CD4-positive, alpha-beta T cell (primary cell): ENCODE measurements around the gene ZNF736. TPM values are rescaled to one million over a fixed set of nuclear protein-coding genes. Genes with fewer than 3 reads are reported as not detected.
"Not testable (repeated sequence)": the region's sequence is repeated elsewhere in the genome, so short reads cannot be mapped to it uniquely, and the experiment has no call there.

Experiments used
- ATAC-seq: fragments of 200-7000 bp; cut with Tn5 transposase; one replicate; pipeline ENCODE4 v1.10.0; 2022; ENCODE audit warnings: mild to moderate bottlenecking; ENCODE audit not compliant: poor library complexity
- CTCF ChIA-PET: fragments of 350-600 bp; sonication (Branson Sonifier 250); formaldehyde crosslinking; loops from one replicate; lab custom pipeline; 2021; ENCODE audit warnings: antibody characterized with exemption, inconsistent platforms; lab: Charles Lee
- POLR2A ChIA-PET: fragments of 350-600 bp; sonication (Branson Sonifier 250); formaldehyde crosslinking; loops from one replicate; lab custom pipeline; 2021; ENCODE audit warnings: antibody characterized with exemption, inconsistent platforms; lab: Charles Lee
- DNase-seq, 14 experiments: peaks; one replicate each; pipeline ENCODE4 v3.0.0-alpha.2; 2013 to 2020; ENCODE audit warnings: mixed read lengths in 2 of 14
- H3K27ac ChIP-seq, 2 donors: one replicate each; pipeline versions ENCODE4 v1.5.1 to v1.7.0; 2013; ENCODE audit warnings: low read length in 2 of 2, low read depth in 1 of 2, mild to moderate bottlenecking in 1 of 2
- H3K27me3 ChIP-seq, 2 experiments: 1 replicate in 1 of 2; 2 replicates in 1 of 2; pipeline versions ENCODE4 v1.6.1 to v1.7.0; 2013; ENCODE audit warnings: low read length in 2 of 2, control low read depth in 1 of 2, mild to moderate bottlenecking in 1 of 2, moderate library complexity in 1 of 2; ENCODE audit not compliant: insufficient read depth in 2 of 2, control insufficient read depth in 1 of 2
- H3K36me3 ChIP-seq: one replicate; pipeline ENCODE4 v1.6.1; 2013; ENCODE audit warnings: low read length, control low read depth; ENCODE audit not compliant: insufficient read depth
- H3K4me1 ChIP-seq: one replicate; pipeline ENCODE4 v1.6.1; 2013; ENCODE audit warnings: low read length, control low read depth; ENCODE audit not compliant: insufficient read depth
- H3K4me3 ChIP-seq: one replicate; pipeline ENCODE4 v1.5.1; 2013; ENCODE audit warnings: mild to moderate bottlenecking, low read length, moderate library complexity
- H3K9me3 ChIP-seq, 2 experiments: 1 replicate in 1 of 2; 2 replicates in 1 of 2; pipeline versions ENCODE4 v1.6.1 to v1.7.0; 2013; ENCODE audit warnings: low read length in 2 of 2, mild to moderate bottlenecking in 2 of 2, control low read depth in 1 of 2, moderate library complexity in 1 of 2; ENCODE audit not compliant: control insufficient read depth in 1 of 2, insufficient read depth in 1 of 2
- H3K27ac Mint-ChIP-seq: one replicate; pipeline ENCODE4 v1.8.0; 2020; ENCODE audit warnings: mixed read lengths
- H3K27me3 Mint-ChIP-seq: one replicate; pipeline ENCODE4 v1.8.0; 2021; ENCODE audit warnings: mixed read lengths
- H3K36me3 Mint-ChIP-seq: one replicate; pipeline ENCODE4 v1.8.0; 2021; ENCODE audit warnings: low read depth, mixed read lengths
- H3K4me1 Mint-ChIP-seq: one replicate; pipeline ENCODE4 v1.8.0; 2021; ENCODE audit warnings: low read depth, mixed read lengths
- H3K4me3 Mint-ChIP-seq: one replicate; pipeline ENCODE4 v1.8.0; 2020; ENCODE audit warnings: mild to moderate bottlenecking, mixed read lengths
- H3K9me3 Mint-ChIP-seq: one replicate; pipeline ENCODE4 v1.8.0; 2020; ENCODE audit warnings: mixed read lengths
- CTCF ChIP-seq: fragments of 200-600 bp; IDR thresholded peaks from one replicate; pipeline ENCODE4 v1.8.0; 2022; ENCODE audit warnings: antibody characterized with exemption, mild to moderate bottlenecking
- intact Hi-C, 2 experiments: fragments of 100-400 bp; cut with DNase I in 1 of 2; cut with micrococcal nuclease in 1 of 2; formaldehyde crosslinking; loops; one replicate each; pipeline versions ENCODE4 v1.15.1 to v1.9.0; 2023 to 2025; cut with DNase I, micrococcal nuclease
- total RNA-seq, 174 experiments: library from RNA in 2 of 174; stranded (reverse) in 2 of 174; gene quantifications; one replicate each; pipeline ENCODE4 v1.2.3 and lab custom pipeline; 2021 to 2026

Gene ZNF736
- total RNA-seq, 2 experiments from 2014 or later: 29.9 to 30.8 TPM

GRCh38 chr7:64312826-64313225 lies 935 bp upstream of the ZNF736 start:
- peaks cover 27% of the 10 kb centered on the region for H3K4me1 ChIP-seq
- Mint-ChIP-seq H3K9me3 (no peaks in the 10 kb centered on the region), H3K4me3 (no peak overlapping the region), H3K27ac (peak overlapping the region; percentile 93), H3K4me1 (peaks cover 32% of the 10 kb centered on the region), H3K36me3 (peaks cover 34% of the 10 kb centered on the region), H3K27me3 (no peaks in the 10 kb centered on the region)
- ChIA-PET CTCF (no interaction called here), POLR2A (interaction anchor here (1.4 to 3.3 kb wide), 5 partner anchors 250 to 413 kb away, joined by 6 to 25 read pairs (median 15); partner anchors contain the start of genes ZNF107 and ZNF680)
- peaks cover 3% of the 10 kb centered on the region for H3K36me3 ChIP-seq
- no peak overlapping the region for H3K27ac ChIP-seq
- no peak for ATAC-seq
- H3K4me3 ChIP-seq: no peak overlapping the region
- no peaks in the 10 kb centered on the region for H3K27me3 ChIP-seq
- no peak for DNase-seq
- H3K9me3 ChIP-seq: no peaks in the 10 kb centered on the region
- no peak for TF ChIP-seq CTCF
- intact Hi-C loops: loop anchor here (2.0 to 10.0 kb wide), 10 partner anchors 34 to 1562 kb away; partner anchors contain the start of genes ERV3-1 (in 1 of the 2), VKORC1L1 (in 1 of the 2), ZNF107 (in 1 of the 2) and ZNF138 (in 1 of the 2)

GRCh38 chr7:64314566-64314965 lies 805 bp downstream of the ZNF736 start:
- H3K36me3 ChIP-seq: peaks cover 3% of the 10 kb centered on the region
- Mint-ChIP-seq H3K27me3 (no peaks in the 10 kb centered on the region), H3K36me3 (peaks cover 41% of the 10 kb centered on the region), H3K27ac (peak overlapping the region; percentile 93), H3K4me3 (peak overlapping the region; percentile 96), H3K4me1 (peaks cover 35% of the 10 kb centered on the region), H3K9me3 (no peaks in the 10 kb centered on the region)
- H3K9me3 ChIP-seq: no peaks in the 10 kb centered on the region
- intact Hi-C loops: loop anchor here (5.0 to 10.0 kb wide), 9 partner anchors 33 to 1560 kb away; partner anchors contain the start of genes ERV3-1 (in 1 of the 2), VKORC1L1 (in 1 of the 2), ZNF107 (in 1 of the 2) and ZNF138 (in 1 of the 2)
- peak in 1 of 14 experiments; percentile 5 for DNase-seq
- H3K4me1 ChIP-seq: peaks cover 23% of the 10 kb centered on the region
- peak overlapping the region; percentile 99 for H3K4me3 ChIP-seq
- peak overlapping the region in 1 of 2 donors; percentile 84 for H3K27ac ChIP-seq
- ChIA-PET CTCF (no interaction called here), POLR2A (interaction anchor here (1.0 to 3.3 kb wide), 7 partner anchors 11 to 413 kb away, joined by 3 to 25 read pairs (median 13); partner anchors contain the start of genes ZNF107 and ZNF680)
- no peak for TF ChIP-seq CTCF
- no peaks in the 10 kb centered on the region for H3K27me3 ChIP-seq
- ATAC-seq: no peak

GRCh38 chr7:64316031-64316742 lies 2.4 kb downstream of the ZNF736 start:
- Mint-ChIP-seq H3K4me1 (peaks cover 35% of the 10 kb centered on the region), H3K27ac (peak overlapping the region; percentile 93), H3K4me3 (peak overlapping the region; percentile 96), H3K36me3 (peaks cover 57% of the 10 kb centered on the region)
- DNase-seq, H3K9me3 ChIP-seq, H3K27me3 Mint-ChIP-seq, CTCF ChIA-PET, H3K4me3 ChIP-seq, H3K27ac ChIP-seq, H3K27me3 ChIP-seq, H3K9me3 Mint-ChIP-seq, ATAC-seq, H3K36me3 ChIP-seq: not testable (repeated sequence)
- POLR2A ChIA-PET: interaction anchor here (3.3 kb wide), 1 partner anchor 350 kb away, joined by 25 read pairs; the partner anchor contains the start of gene ZNF107
- intact Hi-C loops: loop anchor here (5.0 to 10.0 kb wide), 3 partner anchors 246 to 1559 kb away; partner anchors contain the start of genes ERV3-1 (in 1 of the 2), VKORC1L1 (in 1 of the 2) and ZNF680 (in 1 of the 2)
- H3K4me1 ChIP-seq: peaks cover 23% of the 10 kb centered on the region
